Measurements from ENCODE around the gene PTPRF.

PTPRF gene

DNA sequence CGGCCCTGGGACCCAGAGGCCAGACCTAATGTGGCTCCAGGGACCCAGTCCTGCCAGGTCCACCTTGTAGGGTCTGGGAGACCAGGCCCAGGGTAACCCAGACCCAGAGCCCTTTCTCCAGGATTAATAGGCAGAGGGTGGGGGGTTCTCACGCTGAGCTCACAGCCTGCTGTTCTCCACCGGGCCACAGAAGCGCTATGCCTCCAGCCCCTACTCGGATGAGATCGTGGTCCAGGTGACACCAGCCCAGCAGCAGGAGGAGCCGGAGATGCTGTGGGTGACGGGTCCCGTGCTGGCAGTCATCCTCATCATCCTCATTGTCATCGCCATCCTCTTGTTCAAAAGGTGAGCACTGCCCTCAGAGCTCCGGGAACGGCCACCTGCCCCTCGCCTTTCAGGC, 75.9 kb downstream of the PTPRF start:
- no peak overlapping the region for H3K4me3 ChIP-seq (replicated peaks; ENCODE audit: low read depth, low read length)
- TF ChIP-seq, protein P1, sequence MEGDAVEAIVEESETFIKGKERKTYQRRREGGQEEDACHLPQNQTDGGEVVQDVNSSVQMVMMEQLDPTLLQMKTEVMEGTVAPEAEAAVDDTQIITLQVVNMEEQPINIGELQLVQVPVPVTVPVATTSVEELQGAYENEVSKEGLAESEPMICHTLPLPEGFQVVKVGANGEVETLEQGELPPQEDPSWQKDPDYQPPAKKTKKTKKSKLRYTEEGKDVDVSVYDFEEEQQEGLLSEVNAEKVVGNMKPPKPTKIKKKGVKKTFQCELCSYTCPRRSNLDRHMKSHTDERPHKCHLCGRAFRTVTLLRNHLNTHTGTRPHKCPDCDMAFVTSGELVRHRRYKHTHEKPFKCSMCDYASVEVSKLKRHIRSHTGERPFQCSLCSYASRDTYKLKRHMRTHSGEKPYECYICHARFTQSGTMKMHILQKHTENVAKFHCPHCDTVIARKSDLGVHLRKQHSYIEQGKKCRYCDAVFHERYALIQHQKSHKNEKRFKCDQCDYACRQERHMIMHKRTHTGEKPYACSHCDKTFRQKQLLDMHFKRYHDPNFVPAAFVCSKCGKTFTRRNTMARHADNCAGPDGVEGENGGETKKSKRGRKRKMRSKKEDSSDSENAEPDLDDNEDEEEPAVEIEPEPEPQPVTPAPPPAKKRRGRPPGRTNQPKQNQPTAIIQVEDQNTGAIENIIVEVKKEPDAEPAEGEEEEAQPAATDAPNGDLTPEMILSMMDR (IDR thresholded peaks at IDR 0.05; ENCODE audit: low read depth, low read length, missing control alignments): no peak
- no peak for DNase-seq (ENCODE audit: extremely low read depth, low read depth)

- DNase-seq (ENCODE audit: extremely low read depth, low read depth): no peak
- no peak overlapping the region for H3K4me3 ChIP-seq (replicated peaks; ENCODE audit: low read depth, low read length)
- TF ChIP-seq, protein P1 (IDR thresholded peaks at IDR 0.05; ENCODE audit: low read depth, low read length, missing control alignments): no peak
Measured at GRCh38 chr1:43608827-43609226, 78.1 kb downstream of the PTPRF start.

- TF ChIP-seq, protein P1 (IDR thresholded peaks at IDR 0.05; ENCODE audit: low read depth, low read length, missing control alignments): no peak
- DNase-seq (ENCODE audit: extremely low read depth, low read depth): no peak
- no peak overlapping the region for H3K4me3 ChIP-seq (replicated peaks; ENCODE audit: low read depth, low read length)
Measured at GRCh38 chr1:43610339-43610738, 79.7 kb downstream of the PTPRF start.

DNA sequence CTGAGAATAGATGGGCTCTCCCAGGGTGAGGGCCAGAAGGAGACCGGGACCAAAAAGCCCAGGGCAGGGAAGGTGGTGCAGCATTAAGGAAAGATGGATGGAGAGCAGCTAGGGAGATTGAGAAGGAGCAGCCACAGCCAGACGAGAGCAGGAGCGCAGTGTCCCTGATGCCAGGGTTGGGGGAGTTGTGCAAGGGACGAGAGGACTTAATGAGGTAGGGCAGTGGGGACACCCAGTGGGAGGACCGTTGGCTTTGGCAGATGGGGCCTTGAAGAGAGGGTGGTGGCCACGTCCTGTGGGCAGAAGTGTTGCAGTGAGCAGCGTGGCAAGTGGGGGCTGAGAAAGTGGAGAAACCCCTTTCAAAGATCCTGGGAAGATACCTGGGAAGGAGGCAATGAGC, 81.3 kb downstream of the PTPRF start:
- TF ChIP-seq, protein P1 (IDR thresholded peaks at IDR 0.05; ENCODE audit: low read depth, low read length, missing control alignments): no peak
- DNase-seq (ENCODE audit: extremely low read depth, low read depth): no peak
- no peak overlapping the region for H3K4me3 ChIP-seq (replicated peaks; ENCODE audit: low read depth, low read length)

DNA sequence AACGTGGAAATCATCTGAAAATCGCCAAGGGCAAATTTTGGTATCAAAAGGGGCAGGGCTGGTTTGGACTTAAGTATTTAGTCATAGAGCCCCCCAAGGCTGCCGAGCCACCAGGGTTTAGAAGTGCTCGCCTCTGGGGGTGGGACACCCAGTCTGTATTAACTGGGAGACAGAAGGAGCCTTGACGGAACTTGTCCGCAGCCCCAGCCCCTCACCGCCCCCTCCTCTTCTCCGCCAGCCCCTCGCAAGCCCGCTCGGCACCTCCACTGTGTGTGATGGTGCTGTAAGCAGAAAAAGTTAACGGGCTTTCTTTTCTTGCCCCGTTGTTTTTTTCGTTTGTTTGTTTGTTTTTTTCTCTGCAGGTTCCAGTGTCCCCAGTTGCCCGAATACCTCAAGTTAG, 81.7 kb downstream of the PTPRF start:
- no peak for DNase-seq (ENCODE audit: extremely low read depth, low read depth)
- TF ChIP-seq, protein P1 (IDR thresholded peaks at IDR 0.05; ENCODE audit: low read depth, low read length, missing control alignments): no peak
- H3K4me3 ChIP-seq (replicated peaks; ENCODE audit: low read depth, low read length): no peak overlapping the region

GRCh38 chr1:43613075-43613942, 82.6 kb downstream of the PTPRF start:
- no peak overlapping the region for H3K4me3 ChIP-seq (replicated peaks; ENCODE audit: low read depth, low read length)
- no peak for DNase-seq (ENCODE audit: extremely low read depth, low read depth)
- TF ChIP-seq, protein P1 (IDR thresholded peaks at IDR 0.05; ENCODE audit: low read depth, low read length, missing control alignments): no peak

Data from HFF-Myc (cell line).